Measurements from ENCODE around the gene KCNMA1. TPM values are rescaled to one million over a fixed set of nuclear protein-coding genes. Genes with fewer than 3 reads are reported as not detected.

Gene KCNMA1
- total RNA-seq, 2 donors from 2014 or later: 168 to 188 TPM

- no peaks in the 10 kb centered on the region for H3K9me3 ChIP-seq
- no peak overlapping the region for H3K4me3 ChIP-seq
- DNase-seq (ENCODE audit: low spot score): no peak
- H3K27ac ChIP-seq: no peak overlapping the region
- no peak for ATAC-seq (ENCODE audit: insufficient number of reproducible peaks, low FRiP score, low read depth)
- TF ChIP-seq CTCF (IDR thresholded peaks at IDR 0.05): no peak
- peaks cover 6 to 49% of the 10 kb centered on the region in 2 donors for H3K4me1 ChIP-seq (ENCODE audit: control insufficient read depth in 1 of 2, low read depth in 2 of 2)
- H3K36me3 ChIP-seq: no peaks in the 10 kb centered on the region
- H3K27me3 ChIP-seq (replicated peaks; ENCODE audit: insufficient read depth): no peaks in the 10 kb centered on the region
Measured at GRCh38 chr10:77226020-77226419, 411.6 kb downstream of the KCNMA1 start.

DNA sequence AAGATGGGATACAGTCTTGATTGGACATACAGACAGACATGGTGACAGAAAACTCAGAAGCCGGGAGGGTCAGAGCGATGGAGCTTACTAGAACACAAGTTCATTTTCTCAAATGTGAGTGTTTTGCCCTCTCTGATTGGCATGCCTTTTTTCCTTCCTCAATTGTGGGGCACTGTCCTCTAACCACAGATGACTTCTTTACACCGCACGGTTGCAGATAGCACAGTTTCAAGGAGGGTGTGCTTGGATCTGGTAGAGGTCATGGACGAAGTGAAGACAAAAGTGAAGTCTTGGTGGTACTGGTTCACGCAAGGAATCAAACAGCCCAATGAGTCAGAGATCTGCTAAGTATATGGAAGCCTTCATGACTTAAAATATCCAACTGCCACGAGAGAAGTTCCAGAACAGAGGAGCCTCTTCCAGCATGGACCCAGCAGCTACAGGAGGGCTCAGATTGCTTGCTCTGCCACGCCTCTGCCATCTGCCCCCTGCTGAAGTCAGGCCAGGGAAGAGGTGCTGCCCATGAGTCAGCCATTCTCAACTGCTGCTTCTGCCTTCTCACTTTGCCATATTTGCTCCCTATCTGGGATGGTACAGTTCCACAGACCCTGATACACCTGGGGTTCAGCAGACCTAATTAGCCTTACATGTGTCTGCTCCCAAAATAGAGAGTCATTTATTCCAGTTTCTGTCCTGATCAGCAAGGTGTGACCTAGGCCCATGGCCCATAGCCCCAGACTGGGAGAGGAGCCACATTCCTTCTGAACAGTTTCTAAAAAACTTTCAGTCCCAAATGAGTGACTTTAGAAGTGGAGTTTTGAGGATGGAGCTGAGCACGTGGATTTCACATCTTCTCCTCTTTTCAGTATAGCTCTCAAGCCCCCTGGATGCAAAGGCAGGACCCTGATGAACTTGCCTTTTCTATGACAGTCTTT is 413.8 kb downstream of the KCNMA1 start:
- Histone ChIP-seq H3K27ac (no peak overlapping the region), H3K36me3 (no peaks in the 10 kb centered on the region), H3K9me3 (no peaks in the 10 kb centered on the region), H3K4me1 (ENCODE audit: control insufficient read depth in 1 of 2, low read depth in 2 of 2) (peaks cover 6 to 35% of the 10 kb centered on the region in 2 donors), H3K4me3 (no peak overlapping the region), H3K27me3 (replicated peaks; ENCODE audit: insufficient read depth) (no peaks in the 10 kb centered on the region)
- no peak for TF ChIP-seq CTCF (IDR thresholded peaks at IDR 0.05)
- no peak for DNase-seq (ENCODE audit: low spot score)
- no peak for ATAC-seq (ENCODE audit: insufficient number of reproducible peaks, low FRiP score, low read depth)

GRCh38 chr10:77220150-77220549 is 417.5 kb downstream of the KCNMA1 start:
- H3K36me3 ChIP-seq: no peaks in the 10 kb centered on the region
- H3K4me3 ChIP-seq: no peak overlapping the region
- peaks cover 3 to 14% of the 10 kb centered on the region in 2 donors for H3K4me1 ChIP-seq (ENCODE audit: control insufficient read depth in 1 of 2, low read depth in 2 of 2)
- ATAC-seq (ENCODE audit: insufficient number of reproducible peaks, low FRiP score, low read depth): no peak
- no peaks in the 10 kb centered on the region for H3K27me3 ChIP-seq (replicated peaks; ENCODE audit: insufficient read depth)
- H3K27ac ChIP-seq: no peak overlapping the region
- TF ChIP-seq CTCF (IDR thresholded peaks at IDR 0.05): no peak
- no peak for DNase-seq (ENCODE audit: low spot score)
- no peaks in the 10 kb centered on the region for H3K9me3 ChIP-seq

- Histone ChIP-seq H3K4me3 (no peak overlapping the region), H3K4me1 (ENCODE audit: control insufficient read depth in 1 of 2, low read depth in 2 of 2) (peaks cover 2 to 6% of the 10 kb centered on the region in 2 donors), H3K36me3 (no peaks in the 10 kb centered on the region), H3K27ac (no peak overlapping the region), H3K9me3 (no peaks in the 10 kb centered on the region), H3K27me3 (replicated peaks; ENCODE audit: insufficient read depth) (no peaks in the 10 kb centered on the region)
- no peak for ATAC-seq (ENCODE audit: insufficient number of reproducible peaks, low FRiP score, low read depth)
- no peak for DNase-seq (ENCODE audit: low spot score)
- TF ChIP-seq CTCF (IDR thresholded peaks at IDR 0.05): no peak
Measured at GRCh38 chr10:77219046-77219445, 418.6 kb downstream of the KCNMA1 start.

DNA sequence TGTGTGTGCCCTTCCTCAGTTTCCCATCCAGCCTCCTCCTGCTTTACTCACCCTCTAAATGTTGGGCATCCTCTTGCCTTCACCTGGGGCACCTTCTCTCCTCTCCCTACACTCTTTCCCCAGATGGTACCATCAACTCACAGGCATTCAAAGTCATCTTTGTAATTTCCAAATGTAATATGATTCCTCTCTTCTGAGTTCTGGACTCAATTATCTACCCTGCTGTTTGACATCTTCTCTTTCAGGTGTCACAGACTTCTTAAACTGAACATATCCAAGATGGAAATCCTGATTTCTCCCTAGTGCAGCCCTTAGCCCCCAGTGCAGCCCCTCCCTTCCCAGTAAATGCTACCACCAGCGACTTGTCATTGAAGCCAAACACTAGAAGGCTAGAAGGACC is 422.8 kb downstream of the KCNMA1 start:
- Histone ChIP-seq H3K27ac (no peak overlapping the region), H3K36me3 (no peaks in the 10 kb centered on the region), H3K9me3 (no peaks in the 10 kb centered on the region), H3K27me3 (replicated peaks; ENCODE audit: insufficient read depth) (no peaks in the 10 kb centered on the region), H3K4me1 (ENCODE audit: control insufficient read depth in 1 of 2, low read depth in 2 of 2) (no peaks in the 10 kb centered on the region), H3K4me3 (no peak overlapping the region)
- no peak for TF ChIP-seq CTCF (IDR thresholded peaks at IDR 0.05)
- ATAC-seq (ENCODE audit: insufficient number of reproducible peaks, low FRiP score, low read depth): no peak
- DNase-seq (ENCODE audit: low spot score): no peak
